IPS DF 4.7 (cell line): Measurements from ENCODE around the gene DPP8.

Experiments used
- DNase-seq: peaks from one replicate; pipeline ENCODE4 v3.0.0-alpha.2; 2013; ENCODE audit warnings: low spot score; ENCODE audit errors: extremely low read depth

The DPP8 gene

DNA sequence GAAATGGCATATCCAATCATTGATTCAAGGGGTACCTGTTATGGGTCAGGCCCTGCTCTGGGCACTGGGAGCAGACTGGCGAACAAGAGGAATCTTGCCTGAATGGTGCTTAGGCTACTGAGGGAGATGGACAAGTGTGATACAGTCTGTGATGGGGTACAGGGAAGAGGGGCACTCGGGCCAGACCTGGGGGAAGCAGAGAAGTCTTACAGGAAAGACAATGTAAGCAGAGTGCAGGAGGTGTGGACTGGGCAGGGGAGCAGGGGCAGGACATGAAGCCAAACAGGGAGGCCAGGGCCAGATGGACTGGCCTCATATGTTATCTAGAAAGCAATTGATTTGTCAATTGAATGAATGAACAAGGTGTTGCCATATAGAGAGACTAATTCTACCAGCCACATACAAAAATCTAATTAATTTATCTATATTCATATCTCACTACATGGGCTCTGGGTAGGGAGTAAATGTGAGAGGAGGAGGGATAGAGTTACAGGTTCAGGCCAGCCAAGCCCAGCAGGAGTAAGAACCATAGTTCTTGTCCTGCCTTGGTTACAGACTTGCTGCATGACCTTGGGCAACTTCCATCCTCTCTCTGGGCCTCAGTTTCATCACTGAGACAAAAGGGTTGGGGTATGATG lies 91.2 kb downstream of the DPP8 start:
- no peak for DNase-seq

DNA sequence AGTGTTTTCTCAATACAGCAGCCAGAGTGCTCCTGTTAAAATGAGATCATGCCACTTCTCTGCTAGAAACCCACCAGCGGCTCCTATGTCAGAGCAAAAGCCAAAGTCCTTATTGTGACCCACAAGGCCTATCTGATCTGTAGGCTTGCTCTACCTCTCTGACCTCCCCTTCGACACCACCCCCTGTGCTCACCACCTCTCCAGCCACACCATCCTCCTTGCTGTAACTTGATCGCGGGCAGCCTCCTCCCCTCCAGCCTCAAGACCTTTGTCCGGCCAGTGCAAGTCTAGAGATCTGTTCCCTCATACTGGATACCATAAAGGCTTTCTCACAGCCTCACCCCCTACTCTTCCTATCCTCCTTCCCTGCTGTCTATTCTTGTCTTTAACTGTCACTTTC lies 92.8 kb downstream of the DPP8 start:
- DNase-seq = no peak

DNA sequence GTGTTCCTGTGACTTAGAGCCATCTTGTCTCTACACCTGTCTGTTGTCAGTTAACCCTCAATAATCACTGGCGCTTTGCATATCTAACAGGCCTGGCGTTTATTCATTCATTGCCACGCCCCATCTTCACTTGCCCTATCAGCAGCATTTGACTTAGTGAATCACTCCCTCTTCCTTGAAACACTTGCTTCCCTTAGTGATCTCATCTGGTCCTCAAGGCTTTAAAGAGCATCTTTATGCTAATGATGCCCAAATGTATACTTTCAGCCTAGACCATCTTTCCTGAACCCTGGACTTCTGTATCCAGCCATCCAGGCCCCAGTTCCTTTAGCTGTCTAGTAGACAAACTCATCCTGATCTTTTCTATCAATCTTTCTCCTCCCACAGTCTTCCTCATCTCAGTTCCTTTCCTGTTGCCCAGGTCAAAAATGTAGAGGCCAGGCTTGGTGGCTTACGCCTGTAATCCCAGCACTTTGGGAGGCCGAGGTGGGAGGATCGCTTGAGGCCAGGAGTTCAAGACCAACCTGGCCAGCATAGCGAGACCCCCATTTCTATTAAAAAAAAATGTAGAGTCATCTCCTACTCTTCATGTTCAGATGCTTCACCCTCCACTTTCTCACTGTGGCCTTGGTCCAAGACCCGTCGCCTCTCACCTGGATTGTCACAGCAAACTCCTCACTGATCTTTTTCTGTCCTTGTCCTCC lies 93.4 kb downstream of the DPP8 start:
- DNase-seq = no peak

DNA sequence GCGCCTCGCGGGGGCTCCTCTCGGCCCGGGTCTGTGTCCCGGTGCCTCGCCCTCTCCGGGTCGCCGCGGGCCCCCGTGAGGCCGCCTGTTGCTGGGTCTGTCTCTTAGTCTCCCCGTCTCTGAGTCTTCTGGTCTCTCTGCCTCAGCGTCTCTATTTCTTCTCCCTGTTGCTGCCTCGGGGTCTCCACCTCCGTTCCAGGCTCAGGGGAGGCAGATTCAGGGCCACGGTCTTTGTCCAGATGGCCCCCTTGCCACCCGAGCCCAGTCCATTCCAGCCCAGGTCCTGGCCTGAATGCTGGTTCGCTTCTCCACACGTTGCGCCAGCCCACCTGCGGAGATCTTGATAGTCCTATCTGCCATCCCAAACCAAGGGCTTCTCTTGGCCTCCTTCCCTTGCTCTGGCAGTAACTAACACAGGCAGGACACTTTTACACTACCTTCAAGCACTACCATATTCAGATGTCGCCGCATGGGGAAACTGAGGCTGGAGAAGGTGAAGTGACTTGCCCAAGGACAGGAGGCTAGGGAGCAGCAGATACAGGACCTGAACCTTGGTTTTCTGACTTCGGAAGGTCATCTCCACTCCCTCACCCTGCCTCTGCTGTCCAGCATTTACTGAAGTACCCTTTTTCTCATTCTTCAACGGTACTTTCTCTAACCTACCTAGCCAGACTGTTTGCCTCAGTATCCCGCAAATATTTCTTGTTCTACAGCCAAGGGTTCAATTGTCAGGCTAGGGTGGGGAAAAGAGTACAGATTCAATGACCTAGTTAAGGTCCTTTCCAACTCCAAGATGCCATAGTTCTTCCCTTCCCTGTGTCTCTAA lies 94.1 kb downstream of the DPP8 start:
- DNase-seq = no peak

DNA sequence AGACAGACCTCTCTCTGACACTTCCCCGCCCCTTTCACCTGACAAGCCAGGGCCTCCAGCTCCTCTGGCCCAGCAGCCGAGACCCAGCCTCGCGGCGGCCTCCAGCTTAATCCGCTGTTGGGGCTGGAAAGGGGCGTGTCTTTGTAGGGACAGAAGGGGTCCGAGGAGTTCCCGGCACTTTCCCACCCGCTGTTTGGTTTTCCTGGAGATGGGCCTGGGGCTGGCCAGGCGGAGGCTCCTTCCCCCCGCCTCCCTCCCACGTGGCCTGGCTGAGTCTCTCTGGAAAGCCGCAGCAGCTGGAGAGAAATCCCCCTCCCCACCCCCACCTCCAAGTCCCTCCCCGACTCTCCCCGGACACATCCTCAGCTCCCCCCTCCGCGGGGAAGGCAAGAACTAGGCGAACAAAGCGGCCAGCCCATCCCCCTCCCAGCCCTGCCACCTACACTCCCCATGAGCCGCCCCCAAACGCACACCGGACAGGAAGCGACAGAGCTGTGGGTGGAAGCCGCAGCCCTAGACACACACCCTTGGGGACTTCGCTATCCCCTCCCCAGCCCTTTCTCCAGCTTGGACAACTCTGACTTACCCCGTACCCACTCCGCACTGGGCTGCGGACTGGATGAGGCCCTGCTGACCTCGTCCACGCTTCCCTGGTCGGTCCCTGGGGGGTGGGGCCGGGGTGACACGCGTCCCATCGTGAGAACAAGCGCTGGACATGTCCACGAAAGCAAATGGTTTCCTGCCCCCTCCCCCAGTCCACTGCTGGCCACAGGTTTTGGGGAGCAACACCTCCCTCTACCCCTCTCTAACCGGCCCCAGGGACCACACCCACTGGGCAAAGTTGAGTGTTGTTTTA lies 95.9 kb downstream of the DPP8 start:
- peak; percentile 94 for DNase-seq

DNA sequence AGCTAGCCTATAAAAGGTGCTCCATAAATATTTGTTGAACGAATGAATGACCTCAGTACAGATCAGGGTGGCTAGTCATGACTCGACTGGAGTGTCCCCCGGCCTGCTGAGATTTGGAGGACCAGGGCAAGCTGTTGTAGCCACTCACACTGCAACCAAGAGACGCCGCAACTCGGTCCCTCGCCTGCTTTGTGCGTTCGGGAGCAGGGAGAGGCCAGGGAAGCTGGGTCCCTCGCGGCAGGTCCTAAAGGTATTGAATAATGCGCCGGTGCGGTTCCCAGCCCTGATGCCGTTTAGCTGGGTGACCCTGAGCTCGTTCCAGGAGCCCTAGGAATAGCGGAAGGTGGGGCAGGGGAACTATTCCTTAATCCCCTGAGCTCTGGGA lies 96.5 kb downstream of the DPP8 start:
- no peak for DNase-seq

DNA sequence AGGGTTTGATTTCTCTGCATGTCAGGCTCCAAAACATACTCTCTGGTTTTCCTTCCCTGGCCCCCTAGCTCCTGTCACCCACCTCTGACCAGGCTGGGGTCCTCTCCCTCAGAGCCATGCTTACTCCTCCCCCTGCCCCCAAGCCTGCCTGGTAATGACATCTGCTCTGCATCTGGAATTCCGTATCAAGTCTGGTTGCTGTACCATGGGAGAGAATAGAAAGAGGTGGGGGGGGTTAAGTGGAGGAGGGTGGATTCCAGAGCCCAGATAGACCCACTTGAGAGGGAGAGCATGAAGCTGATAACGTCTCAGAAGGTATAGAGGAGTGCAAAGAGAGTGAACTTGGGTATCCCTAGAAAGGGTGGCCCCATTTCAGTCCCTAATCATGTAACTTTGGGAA lies 98.9 kb downstream of the DPP8 start:
- DNase-seq = no peak

DNA sequence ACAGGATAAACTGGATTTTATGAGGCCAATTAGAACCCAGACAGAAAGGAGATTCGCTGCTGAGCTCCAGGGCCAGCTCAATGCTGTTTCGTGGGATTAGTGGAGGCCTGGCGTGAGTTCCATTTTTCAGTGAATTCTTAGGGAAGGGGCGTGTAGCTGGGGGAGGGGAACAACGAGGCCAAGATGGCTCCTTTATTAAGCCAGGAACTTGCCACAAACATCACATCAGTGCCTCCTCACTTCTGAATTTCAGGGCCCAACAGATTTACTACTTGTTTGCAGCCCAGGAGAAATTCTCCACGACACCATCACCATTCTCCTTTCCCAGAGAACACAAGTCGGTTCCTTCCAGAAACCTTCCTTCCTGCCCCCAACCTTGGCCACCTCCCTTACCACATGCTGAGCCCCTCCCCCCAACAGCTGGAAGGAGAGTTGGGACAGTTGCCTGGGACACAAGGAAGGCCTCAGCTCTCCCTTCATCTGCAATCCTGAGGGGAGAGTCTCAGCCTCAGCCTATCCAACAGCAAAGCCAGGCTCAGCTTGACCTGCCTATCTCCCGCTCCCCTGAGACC lies 100.6 kb downstream of the DPP8 start:
- DNase-seq = no peak

DNA sequence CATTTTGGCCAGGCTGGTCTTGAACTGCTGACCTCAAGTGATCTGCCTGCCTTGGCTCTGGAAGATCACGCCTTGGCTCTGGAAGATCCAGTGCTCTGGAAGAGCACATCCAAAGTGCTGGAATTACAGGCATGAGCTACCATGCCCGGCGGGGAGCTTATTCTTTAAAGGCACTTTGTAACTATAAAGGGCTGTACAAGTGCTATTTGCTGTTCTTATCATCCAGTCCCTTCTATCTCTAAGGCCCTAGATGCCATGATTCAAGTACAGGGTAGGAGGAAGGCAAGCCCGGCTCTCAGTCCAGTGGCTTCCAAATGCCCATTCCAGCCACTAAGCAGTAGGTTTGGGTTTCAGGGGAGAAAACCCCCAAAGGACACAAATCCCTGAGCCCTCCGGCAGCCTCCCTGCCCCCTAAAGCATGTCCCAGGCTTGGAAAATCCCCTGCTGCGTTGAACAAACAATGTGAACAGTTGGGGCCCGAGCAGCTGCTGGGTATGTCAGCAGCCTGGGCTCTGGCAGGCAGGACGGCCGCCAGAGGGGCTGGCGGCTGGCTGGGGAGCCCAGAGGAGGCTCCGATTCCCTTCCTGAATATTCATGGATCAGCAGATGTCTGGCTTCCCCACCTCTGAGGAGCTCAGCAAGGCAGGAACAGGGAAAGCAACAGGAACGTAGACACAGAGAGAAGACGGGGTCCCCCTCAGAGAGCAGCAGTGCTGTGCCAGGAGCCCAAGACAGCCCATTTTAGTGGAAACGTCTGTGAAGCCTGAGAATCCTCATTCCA lies 102.5 kb downstream of the DPP8 start:
- peak; percentile 49 for DNase-seq

DNA sequence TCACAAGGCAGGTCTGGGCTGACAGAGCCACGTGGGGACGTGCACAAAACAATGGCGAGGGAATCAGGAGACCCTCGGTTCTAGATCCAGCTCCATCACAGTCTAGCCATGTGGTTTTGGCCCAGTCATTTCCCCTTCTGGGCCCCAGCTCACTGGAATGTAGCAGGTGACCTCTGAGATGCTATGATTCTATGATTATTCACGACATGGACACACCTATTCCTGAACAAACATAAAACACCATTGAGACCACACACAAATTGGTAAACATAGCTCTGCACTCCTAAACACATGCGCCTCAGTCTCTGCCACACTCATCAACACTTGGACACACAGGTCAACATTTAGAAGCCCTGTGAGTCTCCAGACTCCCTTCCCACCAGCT lies 103.7 kb downstream of the DPP8 start:
- DNase-seq = no peak

DNA sequence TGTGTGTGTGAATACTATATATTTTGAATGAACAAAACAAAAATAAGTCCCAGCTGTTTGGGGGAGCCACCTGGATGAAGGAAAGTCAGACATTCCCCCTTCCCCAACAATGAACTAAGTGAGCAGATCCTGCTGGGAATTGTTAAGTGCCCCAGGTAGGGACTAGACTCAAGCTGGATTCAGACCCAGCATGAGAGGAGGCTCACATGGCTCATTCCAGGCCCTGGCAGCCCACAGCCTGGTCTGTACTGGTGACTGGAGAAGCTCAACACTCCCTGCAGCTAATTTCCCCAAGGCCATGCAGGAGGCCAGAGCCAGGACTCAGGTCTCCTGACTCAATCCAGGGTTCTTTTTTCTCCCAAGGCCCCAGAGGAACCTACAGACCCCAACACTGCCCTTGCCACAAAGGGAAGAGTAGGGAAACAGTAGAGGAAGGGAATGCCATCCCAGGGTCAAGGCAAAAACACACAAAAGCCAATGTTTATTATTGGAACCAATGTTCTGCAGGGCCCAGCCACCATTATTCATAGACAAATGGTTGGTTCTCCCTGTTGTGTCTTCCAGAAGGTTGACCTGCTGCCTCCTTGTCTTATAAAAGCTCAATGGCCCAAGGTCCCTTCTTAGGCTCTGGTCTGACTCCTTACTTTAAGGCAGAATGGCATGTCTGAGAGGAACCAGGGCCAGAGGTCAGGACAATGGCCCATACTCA lies 104.3 kb downstream of the DPP8 start:
- DNase-seq = no peak

DNA sequence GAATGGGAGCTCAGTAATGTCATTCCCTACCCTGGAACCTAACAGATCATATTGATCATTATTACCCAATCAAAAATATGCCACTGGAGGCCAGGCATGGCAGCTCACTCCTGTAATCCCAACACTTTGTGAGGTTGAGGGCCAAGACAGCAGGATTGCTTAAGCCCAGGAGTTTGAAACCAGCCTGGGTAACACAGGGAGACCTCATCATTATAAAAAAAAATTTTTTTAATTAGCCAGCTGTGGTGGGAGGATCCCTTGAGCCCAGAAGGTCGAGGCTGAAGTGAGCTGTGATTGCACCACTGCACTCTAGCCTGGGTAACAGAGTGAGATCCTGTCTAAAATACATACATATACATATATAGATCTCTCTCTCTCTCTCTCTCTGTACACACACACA lies 104.9 kb downstream of the DPP8 start:
- no peak for DNase-seq

DNA sequence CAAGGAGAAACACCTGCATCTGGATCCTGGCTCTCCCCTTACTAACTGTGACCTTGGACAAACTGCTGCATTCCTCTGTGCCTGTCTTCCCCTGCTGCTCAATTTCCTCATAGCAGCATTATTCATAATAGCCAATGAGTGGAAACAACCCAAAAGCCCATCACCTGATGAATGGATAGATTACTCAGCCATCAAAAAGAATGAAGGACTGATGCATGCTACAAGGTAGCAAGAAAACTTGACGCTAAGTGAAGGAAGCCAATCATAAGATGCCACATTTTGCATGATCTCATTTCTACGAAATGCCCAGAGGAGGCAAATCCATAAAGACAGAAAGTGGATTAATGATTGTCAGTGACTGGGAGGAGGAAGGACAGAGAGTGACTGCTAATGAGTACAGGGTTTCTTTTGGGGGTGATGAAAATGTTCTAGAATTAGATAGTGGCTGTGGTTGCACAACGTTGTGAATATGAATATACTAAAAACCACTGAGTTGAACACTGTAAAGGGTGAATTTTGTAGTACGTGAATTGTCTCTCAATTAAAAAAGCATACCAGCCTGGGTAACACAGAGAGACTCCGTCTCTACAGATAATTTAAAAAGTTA lies 105.9 kb downstream of the DPP8 start:
- DNase-seq = no peak

DNA sequence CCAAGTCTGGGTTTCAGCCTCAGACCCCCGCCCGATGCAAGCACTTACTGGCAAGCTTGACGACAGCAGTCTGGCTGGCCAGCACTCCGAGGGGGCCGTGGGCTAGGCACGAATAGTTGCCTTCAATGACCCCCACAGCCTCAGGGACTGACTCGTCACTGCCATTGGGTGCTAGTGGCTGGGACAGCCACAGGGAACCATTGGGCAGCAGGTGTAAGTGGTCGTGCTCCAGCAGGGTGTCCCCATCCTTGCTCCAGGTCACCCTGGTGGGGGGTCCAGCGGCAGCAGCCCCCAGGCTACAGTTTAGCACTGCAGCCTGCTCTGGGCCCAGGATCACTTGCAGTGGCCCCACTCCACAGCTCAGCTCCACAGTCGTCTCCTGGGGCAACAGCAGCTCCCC lies 106.5 kb downstream of the DPP8 start:
- DNase-seq = no peak

DNA sequence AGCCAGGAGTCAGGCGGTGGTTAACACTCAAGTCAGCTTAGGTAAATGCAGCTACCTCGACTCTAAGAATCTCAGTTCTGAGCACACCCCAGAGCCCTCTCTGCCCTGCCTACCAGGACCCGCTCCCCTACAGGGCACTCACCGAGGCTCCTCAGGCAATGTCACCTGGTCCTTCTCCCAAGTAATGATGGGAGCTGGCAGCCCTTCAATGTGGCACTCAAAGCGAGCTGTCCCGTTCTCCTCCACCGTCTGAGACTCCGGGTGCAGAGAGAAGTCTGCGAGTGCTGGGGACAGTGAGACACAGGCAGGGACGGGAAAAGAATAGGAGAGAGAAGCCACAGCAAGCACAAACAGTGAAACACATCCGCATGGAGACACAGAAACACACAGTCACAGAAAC lies 107.5 kb downstream of the DPP8 start:
- no peak for DNase-seq

DNA sequence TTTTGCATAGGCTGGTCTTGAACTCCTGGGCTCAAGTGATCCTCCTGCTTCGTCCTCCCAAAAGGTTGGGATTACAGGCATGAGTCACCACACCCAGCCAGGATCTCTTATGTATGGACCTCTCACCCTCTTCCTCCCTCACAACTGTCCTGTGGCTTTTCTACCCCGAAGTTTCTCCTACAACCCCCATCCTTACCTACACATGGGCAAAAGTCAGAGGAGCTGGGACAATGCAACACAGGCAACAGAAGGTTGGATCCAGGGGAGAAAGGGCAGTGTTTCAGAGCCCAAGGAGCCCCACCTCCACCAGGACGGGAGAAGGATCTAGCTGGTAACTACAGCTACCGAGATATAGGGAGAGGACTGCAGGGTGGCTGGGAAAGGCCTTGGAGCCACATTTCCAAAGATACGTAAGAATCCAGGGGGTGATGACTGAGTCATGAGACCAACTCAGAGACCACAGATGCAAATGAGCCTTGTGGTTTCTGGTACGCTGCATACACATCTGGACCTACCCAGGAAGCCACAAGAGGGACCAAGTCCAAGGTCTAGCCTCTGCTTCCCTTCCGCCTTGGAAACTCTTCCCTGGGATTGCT lies 108.4 kb downstream of the DPP8 start:
- no peak for DNase-seq

DNA sequence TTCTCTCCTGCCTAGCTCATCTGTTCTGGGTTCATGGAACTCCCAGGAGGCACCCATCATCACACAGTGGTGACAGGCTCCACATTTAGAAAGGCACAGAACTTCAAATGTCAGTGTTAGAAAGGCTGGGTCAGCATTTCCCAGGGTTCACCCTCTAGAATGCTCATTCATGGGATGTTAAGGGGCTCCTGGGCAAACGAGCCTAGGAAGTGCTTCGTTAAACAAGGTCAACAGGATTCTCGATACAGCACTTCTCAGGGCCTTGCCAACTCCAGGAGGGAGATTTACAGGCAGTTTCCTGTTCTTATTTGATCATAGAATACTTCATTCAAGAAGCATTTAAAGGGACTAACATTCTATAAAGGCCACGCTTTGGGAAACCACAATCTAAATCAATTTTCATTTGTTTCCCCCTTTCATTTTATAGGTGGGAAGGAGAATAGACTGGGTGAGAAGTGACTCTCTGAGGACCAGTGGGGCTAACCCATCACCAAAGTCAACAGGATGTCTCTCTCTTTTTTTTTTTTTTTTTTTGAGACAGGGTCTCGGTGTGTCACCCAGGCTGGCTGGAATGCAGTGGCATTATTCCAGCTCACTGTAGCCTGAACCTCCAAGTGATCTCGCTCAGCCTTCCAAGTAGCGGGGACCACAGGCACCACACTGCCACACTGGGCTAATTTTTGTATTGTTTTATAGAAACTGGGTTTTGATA lies 109.0 kb downstream of the DPP8 start:
- DNase-seq = no peak

DNA sequence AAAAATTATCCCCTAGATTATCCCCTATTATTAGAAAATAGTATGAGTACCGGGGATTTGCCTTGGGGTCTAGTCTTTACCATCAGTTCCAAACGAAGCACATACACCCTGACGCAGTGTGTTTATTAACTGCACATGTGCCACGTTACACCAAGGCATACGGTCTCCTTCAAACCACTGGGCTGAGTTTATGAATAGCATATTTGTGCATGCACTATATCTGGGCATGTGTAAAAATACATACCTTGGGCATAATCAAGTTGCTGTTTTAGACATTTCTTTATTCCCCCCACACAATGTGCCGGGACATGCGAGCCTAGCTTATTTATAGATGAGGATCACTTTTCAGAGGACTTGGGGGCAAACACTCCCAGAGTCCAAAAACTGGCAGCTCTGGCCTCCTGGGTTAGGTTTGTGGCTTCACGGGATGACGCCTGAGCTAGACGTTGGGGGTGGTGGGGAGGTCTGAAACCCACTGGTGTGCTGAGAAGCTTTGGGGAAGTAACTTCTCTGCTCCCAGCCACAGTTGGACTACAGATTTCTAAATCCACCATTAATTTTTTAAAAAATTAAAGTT lies 111.0 kb downstream of the DPP8 start:
- DNase-seq = no peak
